HG03139 (cell line): Measurements from ENCODE around the gene CACYBP.

ENCODE experiments used
- ATAC-seq: cut with Tn5 transposase; IDR thresholded peaks from one replicate; pipeline ENCODE4 v1.9.1; 2021; ENCODE audit not compliant: unreplicated experiment

CACYBP gene

GRCh38 chr1:174971902-174972301 lies 27.8 kb upstream of the CACYBP start:
- ATAC-seq: no peak

DNA sequence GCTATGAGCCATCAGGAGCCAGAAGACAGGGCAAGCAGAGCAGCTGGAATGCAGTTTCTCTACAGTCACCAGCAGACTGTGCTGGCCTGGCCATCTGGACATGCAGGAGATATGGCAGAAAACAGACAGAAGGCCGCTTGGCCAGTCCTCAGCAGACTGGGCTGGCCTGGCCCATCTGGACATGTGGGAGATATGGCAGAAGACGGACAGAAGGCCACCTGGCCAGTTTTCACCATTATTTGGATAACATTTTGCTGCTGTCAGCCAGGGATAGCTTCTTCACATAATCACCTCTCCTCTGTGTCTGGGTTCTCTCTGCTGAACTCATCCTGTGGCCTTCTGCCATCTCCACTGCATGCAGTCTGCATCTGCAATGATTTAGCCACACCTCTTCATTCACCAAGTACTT lies 25.0 kb upstream of the CACYBP start:
- ATAC-seq: no peak

GRCh38 chr1:174975764-174976163 lies 24.0 kb upstream of the CACYBP start:
- ATAC-seq: no peak

DNA sequence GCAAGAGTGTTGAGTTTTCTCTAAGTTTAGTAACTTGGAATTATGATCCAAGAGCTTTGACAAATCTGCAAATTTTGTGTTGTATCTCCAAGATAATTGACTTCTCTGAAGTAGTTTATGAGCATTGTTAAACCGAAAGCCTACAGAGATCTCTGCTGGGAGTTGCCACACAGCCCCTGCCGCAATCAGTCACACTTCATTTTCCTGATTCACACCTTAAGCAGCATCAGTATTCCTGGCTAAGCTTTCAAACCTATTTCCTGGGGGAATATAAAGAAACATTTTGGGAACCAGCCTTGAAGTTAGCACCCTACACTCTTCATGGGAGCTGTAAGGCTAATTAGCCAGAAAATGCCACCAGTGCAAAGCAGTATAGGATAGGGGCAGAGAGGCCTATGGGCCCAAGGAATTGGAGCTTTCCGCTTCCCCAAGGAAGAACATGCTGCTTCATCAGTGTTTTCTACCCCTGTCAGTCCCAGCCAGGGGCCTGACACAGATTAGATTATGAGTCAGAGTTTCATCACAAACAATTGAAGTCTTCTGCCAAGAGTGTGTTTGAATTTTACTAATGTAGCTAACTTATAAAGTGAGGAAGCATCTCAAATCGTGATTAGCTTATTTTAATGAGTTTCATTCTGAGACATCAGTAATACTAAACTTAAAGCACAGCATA lies 23.2 kb upstream of the CACYBP start:
- ATAC-seq: no peak

- no peak for ATAC-seq
Measured at GRCh38 chr1:174982971-174983689, 16.6 kb upstream of the CACYBP start.

GRCh38 chr1:174984952-174985351 lies 14.8 kb upstream of the CACYBP start:
- ATAC-seq: no peak

DNA sequence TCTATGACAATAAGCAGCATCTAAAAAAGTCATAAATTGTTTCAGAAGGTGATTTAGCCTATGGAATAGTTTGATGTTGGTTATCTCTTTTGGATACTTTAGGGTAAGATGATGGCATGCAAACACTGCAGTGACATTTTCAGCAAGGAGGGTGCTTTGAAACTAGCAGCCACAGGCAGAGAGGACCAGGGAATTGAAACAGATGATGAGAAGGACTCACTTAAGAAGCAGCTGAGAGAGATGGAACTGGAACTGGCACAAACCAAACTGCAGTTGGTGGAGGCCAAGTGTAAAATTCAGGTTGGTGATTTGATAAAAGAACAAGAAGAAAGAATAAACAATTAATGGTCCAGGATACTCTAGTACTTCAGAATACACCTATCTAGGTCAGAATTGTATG lies 11.2 kb upstream of the CACYBP start:
- no peak for ATAC-seq

DNA sequence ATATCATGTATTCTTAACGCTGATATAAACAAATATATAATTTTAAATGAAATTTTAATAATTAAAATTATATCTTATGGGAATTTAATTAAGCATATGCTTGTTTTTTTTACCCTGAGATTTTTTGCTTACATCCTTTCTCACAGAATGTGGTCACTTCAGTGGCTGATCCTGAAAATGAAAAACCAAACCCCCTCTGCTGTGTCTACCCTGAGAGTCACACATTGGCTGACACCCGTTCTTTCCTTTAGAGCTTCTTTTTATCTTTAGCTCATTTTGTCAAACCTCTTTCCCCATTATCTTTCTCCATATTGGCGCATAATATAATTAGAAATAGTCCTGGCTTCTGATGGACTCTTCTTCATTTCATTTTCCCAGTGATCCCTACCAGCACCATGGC lies 10.8 kb upstream of the CACYBP start:
- no peak for ATAC-seq

GRCh38 chr1:174989536-174990220 lies 10.1 kb upstream of the CACYBP start:
- ATAC-seq: no peak

- ATAC-seq: no peak
Measured at GRCh38 chr1:174990382-174990999, 9.3 kb upstream of the CACYBP start.

DNA sequence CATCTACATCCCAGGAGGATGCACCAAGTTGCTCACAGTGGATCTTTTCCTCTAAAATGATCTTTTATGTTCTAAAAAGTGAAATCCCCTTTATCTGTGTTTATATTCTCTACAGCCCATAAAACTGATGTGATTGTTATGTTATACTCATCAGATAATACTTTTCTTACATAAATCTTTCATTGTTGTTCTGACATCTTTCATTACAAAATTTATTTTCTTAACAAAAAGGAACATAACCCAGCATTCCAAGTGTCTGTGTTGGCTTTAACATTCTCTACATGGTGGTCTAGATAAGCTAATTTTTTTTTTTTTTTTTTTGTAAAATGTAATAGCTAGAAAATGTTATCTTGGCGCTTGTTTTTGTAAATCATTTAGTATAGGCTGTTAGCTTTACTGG lies 8.3 kb upstream of the CACYBP start:
- ATAC-seq: no peak

DNA sequence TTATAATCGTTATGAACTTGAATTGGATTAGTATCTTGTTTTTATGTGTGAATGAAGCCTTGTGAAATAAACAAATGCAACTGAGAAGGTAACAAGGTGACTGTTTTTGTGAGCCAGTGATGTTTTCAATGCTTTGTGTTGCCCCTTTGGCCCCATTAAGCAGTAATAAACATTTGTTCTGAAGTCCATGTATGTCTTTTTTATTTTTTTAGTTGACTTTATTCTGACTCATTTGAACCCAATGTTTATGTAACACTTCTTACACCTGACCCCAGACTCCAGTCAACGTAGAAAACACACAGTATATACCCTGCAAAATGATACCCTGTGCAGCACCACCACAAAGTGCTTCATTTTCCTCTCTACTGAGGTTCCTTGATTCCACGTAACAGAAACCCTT lies 4.6 kb upstream of the CACYBP start:
- no peak for ATAC-seq

DNA sequence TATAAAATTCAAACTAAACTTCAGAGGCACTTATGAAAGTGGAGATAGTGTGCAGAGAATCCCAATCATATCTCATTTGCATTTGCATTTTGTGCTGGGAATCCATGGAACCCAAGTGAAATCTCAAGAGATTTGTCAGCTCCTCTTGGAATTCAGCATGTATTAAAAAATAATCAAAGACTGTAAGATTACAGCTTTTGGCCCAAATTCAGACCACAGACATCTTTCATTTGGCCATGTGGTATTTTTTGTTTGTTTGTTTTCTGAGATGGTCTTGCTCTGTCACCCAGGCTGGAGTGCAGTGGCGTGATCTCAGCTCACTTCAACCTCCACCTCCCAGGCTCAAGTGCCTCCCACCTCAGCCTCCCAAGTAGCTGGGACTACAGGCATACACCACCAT lies 3.8 kb upstream of the CACYBP start:
- ATAC-seq: no peak

DNA sequence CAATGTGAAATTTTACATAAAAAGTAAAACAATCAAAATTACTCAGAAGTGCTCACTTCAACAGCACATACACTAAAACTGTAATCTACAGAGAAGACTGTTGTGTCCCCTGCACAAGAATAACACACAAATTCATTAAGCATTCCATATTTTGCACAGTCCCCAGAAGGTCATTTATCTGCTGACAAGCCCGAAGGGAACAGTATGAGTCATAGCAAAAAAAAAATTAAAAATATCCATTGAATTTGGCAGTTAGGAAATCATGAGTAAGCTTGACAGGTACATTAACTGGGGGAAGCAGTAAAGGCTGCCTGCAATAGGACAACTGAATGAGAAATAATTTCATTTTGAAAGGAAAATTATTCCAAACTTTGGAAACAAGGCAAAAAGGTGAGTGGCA lies 3.3 kb upstream of the CACYBP start:
- ATAC-seq: no peak

GRCh38 chr1:174997041-174997440 lies 2.7 kb upstream of the CACYBP start:
- ATAC-seq: no peak

- no peak for ATAC-seq
Measured at GRCh38 chr1:174998569-174999215, 1.1 kb upstream of the CACYBP start.

DNA sequence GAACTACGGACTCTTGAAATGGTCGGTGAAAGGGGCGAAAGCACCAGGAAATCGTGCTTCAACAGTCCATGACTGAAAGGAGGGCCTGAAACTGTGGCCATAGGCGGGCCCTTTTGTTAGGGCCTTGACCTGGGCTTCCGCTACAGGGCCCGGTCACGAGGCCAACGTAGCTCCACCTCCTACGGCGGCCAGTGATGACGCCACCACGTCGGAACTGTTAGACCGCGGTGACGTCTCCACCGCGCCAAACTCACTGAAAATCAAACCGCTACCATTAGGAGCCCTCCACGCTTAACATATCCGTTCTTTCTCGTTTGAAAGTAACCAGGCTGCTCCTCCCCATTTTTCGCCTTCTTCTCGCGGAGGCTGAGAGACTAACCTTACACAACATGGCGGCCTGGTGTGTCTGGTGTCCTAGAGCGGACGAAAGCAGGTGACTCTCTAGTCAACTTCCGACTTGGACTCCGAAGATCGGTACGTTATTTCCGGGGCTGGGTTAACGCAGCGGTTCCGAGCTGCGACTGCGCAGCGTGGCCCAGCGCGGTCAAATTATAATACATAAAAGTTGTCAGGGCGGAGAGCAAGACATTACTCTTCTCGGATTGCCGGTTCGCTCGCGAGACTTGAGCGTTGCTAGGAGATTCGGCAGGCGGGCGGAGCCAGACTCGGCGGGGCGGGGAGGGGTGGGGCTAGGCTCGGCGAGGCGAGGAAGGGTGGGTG lies 371 bp upstream of the CACYBP start:
- peak; percentile 75 for ATAC-seq

DNA sequence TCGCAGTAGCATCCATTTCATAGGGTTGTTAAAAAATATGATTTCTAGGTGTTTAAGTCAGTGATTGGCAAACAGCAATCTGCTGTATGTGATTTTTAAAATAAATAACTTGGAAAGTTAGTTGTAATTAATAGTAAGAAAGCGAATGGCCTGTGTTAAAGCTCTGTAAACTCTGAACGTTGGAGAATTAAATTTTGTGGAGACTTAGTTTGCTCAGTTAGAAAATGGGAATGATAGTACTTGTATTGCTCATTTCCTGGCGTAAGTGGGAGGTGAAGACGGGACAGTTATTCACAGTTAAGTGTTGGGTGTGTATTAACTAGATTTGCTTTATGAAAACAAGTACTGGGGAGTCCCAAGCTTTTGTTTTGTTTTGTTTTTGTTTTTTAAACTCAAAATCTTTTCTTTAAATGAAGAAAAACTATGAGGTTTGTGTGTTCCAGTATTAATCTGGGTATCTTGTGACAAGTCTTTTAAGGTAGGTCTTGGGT lies 995 bp downstream of the CACYBP start:
- ATAC-seq: no peak

DNA sequence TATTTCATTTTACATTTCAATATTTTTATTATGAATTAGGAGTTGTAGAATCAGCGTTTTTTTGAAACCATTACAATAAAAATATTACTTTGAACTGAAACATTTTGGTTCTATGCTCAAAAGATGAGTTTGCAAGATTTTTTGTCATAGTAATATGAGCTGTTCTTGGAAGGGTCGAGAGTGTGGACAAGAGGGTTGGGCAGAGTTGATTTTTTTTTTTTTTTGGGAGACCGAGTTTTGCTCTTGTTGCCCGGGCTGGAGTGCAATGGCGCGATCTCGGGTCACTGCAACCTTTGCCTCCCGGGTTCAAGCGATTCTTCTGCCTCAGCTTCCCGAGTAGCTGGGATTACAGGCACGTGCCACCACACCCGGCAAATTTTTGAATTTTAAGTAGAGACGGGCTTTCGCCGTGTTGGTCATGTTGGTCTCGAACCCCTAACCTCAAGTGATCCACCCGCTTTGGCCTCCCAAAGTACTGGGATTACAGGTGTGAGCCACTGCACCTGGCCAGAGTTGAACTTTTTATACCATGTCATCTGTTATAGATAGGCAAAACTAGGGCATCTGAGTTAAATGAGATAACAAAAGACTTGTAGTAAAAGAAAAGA lies 3.3 kb downstream of the CACYBP start:
- no peak for ATAC-seq

- ATAC-seq: no peak
Measured at GRCh38 chr1:175003521-175003920, 3.8 kb downstream of the CACYBP start.
